ENCODE measurements around the gene FGD4. TPM values are rescaled to one million over a fixed set of nuclear protein-coding genes. Genes with fewer than 3 reads are reported as not detected.

Gene FGD4
- total RNA-seq, 1 donor: 55.6 TPM

DNA sequence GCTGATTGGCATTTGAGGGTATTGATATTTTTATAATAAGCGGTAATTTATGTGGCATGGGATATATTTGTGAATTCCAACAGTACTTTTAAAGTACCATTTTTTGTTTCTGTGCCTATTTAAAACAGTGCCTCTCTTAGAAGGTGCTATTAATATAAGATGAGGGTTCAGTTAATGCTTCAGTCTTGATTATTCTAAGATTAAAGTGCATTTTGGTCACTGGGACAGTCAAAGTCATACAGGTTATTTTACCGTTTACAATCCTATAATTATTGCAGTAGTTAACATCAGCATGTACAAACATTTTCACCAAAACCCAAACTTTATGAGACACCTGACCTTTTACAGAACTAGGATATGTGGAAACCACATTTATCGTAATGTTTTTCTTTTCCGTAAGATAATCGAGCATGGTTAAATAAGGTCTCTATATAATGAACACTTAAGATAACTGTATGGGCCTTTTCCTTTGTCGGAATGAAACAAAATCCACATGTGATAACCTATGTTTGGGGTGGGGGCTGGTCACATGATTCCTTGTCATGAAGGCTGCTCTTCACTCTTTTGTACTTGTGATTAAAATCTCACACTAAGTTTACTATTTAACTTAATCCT lies 242.0 kb downstream of the FGD4 start:
- TF ChIP-seq, protein P1, sequence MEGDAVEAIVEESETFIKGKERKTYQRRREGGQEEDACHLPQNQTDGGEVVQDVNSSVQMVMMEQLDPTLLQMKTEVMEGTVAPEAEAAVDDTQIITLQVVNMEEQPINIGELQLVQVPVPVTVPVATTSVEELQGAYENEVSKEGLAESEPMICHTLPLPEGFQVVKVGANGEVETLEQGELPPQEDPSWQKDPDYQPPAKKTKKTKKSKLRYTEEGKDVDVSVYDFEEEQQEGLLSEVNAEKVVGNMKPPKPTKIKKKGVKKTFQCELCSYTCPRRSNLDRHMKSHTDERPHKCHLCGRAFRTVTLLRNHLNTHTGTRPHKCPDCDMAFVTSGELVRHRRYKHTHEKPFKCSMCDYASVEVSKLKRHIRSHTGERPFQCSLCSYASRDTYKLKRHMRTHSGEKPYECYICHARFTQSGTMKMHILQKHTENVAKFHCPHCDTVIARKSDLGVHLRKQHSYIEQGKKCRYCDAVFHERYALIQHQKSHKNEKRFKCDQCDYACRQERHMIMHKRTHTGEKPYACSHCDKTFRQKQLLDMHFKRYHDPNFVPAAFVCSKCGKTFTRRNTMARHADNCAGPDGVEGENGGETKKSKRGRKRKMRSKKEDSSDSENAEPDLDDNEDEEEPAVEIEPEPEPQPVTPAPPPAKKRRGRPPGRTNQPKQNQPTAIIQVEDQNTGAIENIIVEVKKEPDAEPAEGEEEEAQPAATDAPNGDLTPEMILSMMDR (IDR thresholded peaks at IDR 0.05; ENCODE audit: insufficient read depth, low read length): no peak
- DNase-seq (ENCODE audit: low read depth): no peak
- no peak overlapping the region for H3K4me3 ChIP-seq (ENCODE audit: low read depth, low read length)

DNA sequence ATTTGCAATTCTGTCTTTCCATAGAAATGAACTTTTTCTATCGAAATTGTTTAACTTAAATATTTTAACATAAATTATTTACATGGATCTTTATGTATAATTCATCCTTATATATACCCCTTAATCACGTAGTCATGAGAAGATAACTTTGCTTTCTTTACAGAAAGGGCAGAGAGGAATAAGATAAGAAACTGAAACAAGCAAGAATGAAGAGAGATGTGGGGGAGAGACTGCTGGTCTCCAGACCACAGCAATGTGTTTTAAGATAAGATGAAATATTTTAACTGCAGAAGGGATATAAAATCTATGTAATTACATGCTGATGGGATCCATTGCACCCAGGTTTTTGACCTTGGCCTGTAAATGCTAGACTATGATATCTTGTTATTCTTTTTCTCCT lies 245.1 kb downstream of the FGD4 start:
- peak; percentile 64 for DNase-seq (ENCODE audit: low read depth)
- TF ChIP-seq, protein P1 (IDR thresholded peaks at IDR 0.05; ENCODE audit: insufficient read depth, low read length): no peak
- no peak overlapping the region for H3K4me3 ChIP-seq (ENCODE audit: low read depth, low read length)

GRCh38 chr12:32647275-32647674 lies 247.9 kb downstream of the FGD4 start:
- DNase-seq (ENCODE audit: low read depth): peak; percentile 10
- TF ChIP-seq, protein P1 (IDR thresholded peaks at IDR 0.05; ENCODE audit: insufficient read depth, low read length): no peak
- no peak overlapping the region for H3K4me3 ChIP-seq (ENCODE audit: low read depth, low read length)

DNA sequence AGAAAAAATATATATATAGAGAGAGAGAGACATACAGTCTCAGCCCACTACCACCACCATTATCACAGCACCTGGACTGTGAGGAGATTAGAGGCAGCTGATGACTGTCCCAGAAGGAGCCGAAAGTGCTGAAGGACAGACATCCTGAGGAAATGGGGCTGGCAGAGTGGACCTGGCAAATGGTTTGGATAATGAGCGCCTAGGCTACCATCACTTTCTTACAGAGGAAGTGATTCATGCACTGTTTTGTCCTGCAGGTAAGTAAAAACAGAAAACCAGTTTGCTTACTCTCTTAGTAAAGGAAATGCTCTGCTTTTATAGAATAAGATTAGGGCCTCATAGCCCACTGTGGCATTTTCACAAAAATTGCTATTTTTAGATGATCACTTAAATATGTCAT lies 251.2 kb downstream of the FGD4 start:
- TF ChIP-seq, protein P1 (IDR thresholded peaks at IDR 0.05; ENCODE audit: insufficient read depth, low read length): no peak
- H3K4me3 ChIP-seq (ENCODE audit: low read depth, low read length): no peak overlapping the region
- no peak for DNase-seq (ENCODE audit: low read depth)

DNA sequence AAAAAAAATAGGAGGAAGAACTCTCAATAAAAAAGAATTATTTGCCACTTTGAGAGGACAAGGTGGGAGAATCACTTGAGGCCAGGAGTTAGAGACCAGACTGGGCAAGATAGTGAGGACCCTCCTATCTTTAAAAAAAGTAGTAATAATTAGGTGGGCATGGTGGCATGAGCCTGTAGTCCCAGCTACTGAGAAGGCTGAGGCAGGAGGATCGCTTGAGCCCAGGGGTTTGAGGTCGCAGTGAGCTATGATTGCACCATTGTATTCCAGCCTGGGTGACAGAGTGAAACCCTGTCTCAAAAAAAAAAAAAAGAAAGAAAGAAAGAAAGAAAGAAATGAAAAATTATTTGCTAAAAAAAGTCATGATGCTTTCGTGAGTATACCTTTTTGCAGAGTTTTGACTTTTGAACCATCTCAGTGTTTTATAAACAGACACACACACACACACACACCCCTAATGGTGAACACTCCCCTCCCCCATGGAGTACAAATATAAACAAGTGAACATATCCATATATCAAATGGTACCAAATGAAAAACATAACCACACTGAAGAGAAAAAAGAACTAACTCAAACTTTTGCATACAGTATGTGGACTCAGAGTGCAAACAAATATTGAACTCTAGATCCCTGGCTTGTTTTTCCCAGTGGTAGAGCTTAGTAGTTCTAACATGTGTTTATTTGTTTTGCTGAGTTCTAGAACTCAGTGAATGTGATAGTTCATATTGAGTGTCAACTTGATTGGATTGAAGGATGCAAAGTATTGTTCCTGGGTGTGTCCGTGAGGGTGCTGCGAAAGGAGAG lies 252.0 kb downstream of the FGD4 start:
- TF ChIP-seq, protein P1 (IDR thresholded peaks at IDR 0.05; ENCODE audit: insufficient read depth, low read length): no peak
- no peak for DNase-seq (ENCODE audit: low read depth)
- H3K4me3 ChIP-seq (ENCODE audit: low read depth, low read length): no peak overlapping the region

DNA sequence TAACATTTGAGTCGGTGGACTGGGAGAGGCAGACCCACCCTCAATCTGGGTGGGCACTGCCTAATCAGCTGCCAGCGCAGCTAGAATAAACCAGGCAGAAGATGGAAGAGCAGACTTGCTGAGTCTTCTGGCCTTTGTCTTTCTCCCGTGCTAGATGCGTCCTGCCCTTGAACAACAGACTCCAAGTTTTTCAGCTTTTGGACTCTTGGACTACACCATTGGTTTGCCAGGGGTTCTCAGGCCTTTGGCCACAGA lies 252.5 kb downstream of the FGD4 start:
- no peak for DNase-seq (ENCODE audit: low read depth)
- no peak overlapping the region for H3K4me3 ChIP-seq (ENCODE audit: low read depth, low read length)

More for the DNA sequence above, 252.5 kb downstream of the FGD4 start:
- TF ChIP-seq, protein P1 (IDR thresholded peaks at IDR 0.05; ENCODE audit: insufficient read depth, low read length): no peak

All from fibroblast of the aortic adventitia (primary cell).